NCI-H1048 (cell line): ENCODE measurements around the gene NTNG2.
"Not testable (repeated sequence)": the region's sequence is repeated elsewhere in the genome, so short reads cannot be mapped to it uniquely, and the experiment has no call there.

Source experiments
- DNase-seq: peaks from one replicate; lab custom pipeline; 2025; lab: John Stamatoyannopoulos, UW

Gene NTNG2

GRCh38 chr9:132266017-132266416 lies 104.2 kb downstream of the NTNG2 start:
- no peak for DNase-seq

DNA sequence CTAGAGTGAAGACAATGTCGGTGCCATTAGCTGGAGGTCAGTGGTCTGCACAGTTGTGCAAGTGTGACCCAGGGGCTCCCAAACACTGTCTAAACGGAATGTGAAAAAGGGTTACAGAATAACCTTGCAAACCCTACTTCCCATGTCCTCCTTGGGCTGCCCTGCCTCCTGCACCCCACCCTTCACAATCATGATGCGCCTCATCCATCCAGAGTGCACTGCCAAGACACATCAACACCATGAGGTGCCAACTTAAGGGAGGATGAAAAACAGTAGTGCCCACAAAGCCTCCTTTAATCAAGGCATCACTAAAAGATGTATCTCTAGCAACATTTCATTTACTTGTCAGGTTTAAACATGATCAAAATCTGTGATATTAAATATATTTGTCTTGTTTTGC lies 105.8 kb downstream of the NTNG2 start:
- no peak for DNase-seq

DNA sequence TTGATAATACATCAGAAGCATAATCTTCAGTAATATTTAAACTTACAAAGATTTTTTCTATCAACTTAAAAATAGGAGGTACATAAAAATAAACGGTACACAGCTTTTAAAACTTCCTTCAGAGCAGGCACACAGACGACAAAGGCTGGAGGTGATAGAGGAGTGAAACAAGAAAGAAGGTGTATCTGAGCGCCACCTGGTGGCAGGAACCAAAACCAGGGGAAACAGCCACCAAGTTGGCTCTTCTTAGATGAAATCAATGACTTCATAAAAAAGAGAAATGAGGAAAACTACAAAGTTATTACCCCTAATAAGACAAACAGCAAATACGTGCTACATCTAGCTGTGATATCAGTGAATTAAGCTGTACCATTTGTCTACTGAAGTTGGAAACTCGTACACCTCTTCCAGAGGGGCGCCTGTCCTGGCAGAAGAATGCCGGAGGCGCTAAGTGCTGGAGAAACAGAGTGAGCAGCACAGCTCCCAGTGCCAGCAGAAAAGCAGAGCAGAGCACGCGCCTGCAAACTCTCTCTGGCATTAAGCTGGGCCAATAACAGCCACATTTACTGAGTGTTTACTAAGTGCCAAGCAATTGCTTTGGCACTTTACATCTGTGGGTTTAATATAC lies 107.0 kb downstream of the NTNG2 start:
- peak; percentile 35 for DNase-seq

GRCh38 chr9:132269704-132270516 lies 108.1 kb downstream of the NTNG2 start:
- not testable (repeated sequence) for DNase-seq

- DNase-seq = no peak
Observed at GRCh38 chr9:132274861-132275260, 113.0 kb downstream of the NTNG2 start.

DNA sequence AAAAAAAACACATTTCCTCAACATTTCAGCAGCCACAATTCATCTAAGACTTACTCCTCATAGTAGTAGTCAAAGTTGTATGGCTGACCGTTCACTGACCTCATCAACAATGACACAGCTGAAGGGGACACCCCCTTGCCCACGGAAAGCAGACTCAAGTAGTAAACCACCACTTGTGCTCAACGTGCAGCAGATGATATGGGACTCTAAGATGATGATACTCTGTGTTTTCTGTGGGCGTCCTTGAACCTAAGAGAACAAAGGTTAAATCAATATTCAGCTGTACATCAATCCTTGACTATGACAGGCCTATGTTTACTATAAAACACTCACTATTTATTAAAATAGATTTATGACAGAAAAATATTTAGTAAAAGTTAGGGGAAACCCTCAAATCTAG lies 121.3 kb downstream of the NTNG2 start:
- DNase-seq = no peak

DNA sequence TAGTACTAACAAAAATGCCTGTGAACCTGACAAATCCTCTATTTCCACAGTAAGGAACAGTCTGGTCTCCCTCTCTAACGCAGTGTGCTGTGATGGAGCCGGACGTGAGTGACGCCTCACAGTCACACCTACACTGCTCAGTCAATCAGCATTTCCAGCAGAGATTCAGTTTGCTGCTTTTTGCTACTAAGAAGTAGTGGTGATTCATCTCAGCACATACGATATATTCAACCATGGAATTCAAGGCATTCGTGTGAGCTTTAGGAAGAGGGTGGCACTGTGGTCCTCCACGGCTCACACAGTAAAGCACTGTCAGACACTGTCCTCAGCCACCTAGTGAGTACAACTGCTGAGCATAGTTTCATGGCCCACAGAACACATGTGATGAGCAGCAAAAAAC lies 122.0 kb downstream of the NTNG2 start:
- no peak for DNase-seq

- no peak for DNase-seq
Observed at GRCh38 chr9:132287256-132287760, 125.5 kb downstream of the NTNG2 start.

DNA sequence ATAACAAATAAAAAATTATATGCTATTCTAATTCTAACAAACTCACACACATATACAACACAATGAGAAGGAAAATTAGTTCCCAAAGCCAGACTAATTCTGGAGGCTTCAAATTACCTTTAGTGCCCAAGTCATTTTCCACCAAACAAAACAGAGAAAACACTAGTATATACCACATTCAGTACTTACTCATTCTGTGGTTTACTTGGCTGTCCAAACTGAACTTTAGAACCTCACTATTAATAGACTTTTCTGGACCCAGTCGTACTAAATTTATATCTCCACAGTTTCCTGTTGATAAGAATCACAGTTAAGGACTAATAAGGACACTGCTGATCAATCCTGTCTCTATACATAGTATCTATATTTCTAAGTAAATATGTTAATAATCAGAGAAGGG lies 126.5 kb downstream of the NTNG2 start:
- DNase-seq = no peak

DNA sequence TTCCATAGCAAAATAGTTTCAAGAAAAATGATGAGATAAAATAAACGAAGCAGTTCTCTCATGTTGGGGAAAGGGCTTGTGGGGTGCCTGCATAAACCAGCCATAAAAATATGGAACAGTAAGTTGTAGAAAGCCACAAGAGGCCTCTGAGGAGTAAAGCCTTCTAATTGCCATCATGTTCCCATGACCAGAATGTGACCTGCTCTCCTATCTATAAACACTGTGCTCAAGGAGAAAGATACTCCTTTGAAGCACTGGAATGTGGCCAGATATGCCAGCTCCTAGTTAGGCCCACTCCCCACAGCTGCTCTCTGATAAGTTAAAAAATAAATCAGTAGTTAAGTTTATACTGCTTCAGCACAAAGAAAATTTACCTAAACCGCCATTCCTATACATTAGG lies 127.1 kb downstream of the NTNG2 start:
- no peak for DNase-seq

GRCh38 chr9:132293145-132293721 lies 131.4 kb downstream of the NTNG2 start:
- no peak for DNase-seq
